ENCODE data around the gene DOC2B. TPM values are rescaled to one million over a fixed set of nuclear protein-coding genes. Genes with fewer than 3 reads are reported as not detected.
"Not testable (repeated sequence)": the region's sequence is repeated elsewhere in the genome, so short reads cannot be mapped to it uniquely, and the experiment has no call there.

DOC2B gene
- total RNA-seq, 1 experiment from 2014 or later, result 2.7 TPM

DNA sequence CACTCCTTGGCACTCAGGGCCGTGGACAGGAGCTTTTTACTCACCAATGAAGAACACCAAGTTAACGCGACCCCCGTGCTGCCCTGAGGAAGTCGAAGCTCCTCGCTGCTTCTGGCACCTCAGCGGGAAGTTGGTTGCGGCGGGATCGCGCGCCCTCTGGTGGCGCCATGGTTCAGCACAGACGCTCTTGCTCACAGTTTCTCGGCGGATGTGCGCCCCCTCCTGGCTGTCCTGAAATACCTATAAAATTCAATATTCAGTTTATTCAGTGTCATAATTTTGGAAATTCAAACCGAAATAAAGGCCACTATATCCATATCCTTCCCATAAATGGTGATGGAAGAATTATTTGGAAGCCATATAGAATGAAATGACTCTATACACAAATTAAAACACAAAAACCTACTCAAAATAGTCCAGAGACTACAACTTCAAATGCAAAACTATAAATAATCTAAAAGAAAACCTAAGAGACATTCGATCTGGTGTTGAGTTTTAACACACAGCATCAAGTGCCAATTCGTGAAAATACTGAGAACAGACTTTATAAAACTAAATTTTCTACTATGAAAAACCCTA is 63.0 kb downstream of the DOC2B start:
- ATAC-seq; H3K27me3 Mint-ChIP-seq (ENCODE audit: low read depth); POLR2A ChIA-PET; CTCF ChIA-PET; H3K27ac Mint-ChIP-seq; DNase-seq (ENCODE audit: low spot score); H3K9me3 Mint-ChIP-seq; H3K4me3 Mint-ChIP-seq; H3K36me3 Mint-ChIP-seq; H3K4me1 Mint-ChIP-seq: not testable (repeated sequence)
- TF ChIP-seq, protein P1, sequence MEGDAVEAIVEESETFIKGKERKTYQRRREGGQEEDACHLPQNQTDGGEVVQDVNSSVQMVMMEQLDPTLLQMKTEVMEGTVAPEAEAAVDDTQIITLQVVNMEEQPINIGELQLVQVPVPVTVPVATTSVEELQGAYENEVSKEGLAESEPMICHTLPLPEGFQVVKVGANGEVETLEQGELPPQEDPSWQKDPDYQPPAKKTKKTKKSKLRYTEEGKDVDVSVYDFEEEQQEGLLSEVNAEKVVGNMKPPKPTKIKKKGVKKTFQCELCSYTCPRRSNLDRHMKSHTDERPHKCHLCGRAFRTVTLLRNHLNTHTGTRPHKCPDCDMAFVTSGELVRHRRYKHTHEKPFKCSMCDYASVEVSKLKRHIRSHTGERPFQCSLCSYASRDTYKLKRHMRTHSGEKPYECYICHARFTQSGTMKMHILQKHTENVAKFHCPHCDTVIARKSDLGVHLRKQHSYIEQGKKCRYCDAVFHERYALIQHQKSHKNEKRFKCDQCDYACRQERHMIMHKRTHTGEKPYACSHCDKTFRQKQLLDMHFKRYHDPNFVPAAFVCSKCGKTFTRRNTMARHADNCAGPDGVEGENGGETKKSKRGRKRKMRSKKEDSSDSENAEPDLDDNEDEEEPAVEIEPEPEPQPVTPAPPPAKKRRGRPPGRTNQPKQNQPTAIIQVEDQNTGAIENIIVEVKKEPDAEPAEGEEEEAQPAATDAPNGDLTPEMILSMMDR (IDR thresholded peaks at IDR 0.05), result 0 out of 2 replicates have a peak, but pooled peaks have one; percentile 9

DNA sequence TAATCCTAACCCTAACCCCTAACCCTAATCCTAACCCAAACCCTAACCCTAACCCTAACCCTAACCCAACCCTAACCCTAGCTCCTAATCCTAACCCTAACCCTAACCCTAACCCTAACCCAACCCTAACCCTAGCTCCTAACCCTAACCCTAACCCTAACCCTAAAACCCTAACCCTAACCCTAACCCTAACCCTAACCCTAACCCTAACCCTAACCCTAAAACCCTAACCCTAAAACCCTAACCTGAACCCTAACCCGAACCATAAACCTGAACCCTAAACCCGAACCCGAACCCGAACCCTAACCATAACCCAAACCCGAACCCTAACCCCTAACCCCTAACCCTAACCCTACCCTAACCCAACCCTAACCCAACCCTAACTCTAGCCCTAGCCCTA is 68.3 kb downstream of the DOC2B start:
- H3K27ac Mint-ChIP-seq; H3K9me3 Mint-ChIP-seq; H3K36me3 Mint-ChIP-seq; H3K27me3 Mint-ChIP-seq (ENCODE audit: low read depth); H3K4me3 Mint-ChIP-seq; DNase-seq (ENCODE audit: low spot score); ATAC-seq; CTCF ChIA-PET; POLR2A ChIA-PET; H3K4me1 Mint-ChIP-seq: not testable (repeated sequence)

Other genes with a start within 250 kb of the DOC2B start
- not detected in 3 replicates for gene SCGB1C2, start 44.1 kb downstream of the DOC2B start, total RNA-seq (2021)
- gene RPH3AL, start 171.2 kb upstream of the DOC2B start, total RNA-seq (2021), result 2.0 to 4.6 TPM (median 3.7 TPM) in 3 replicates